GM23338 (cell line): ENCODE measurements around the gene KCNMA1. TPM values are rescaled to one million over a fixed set of nuclear protein-coding genes. Genes with fewer than 3 reads are reported as not detected.

Source experiments
- ATAC-seq: fragments of 200-7000 bp; cut with Tn5 transposase; 3 replicates; pipeline ENCODE4 v1.9.1; 2020
- DNase-seq: peaks from one replicate; pipeline ENCODE4 v3.0.0-alpha.2; 2015; ENCODE audit warnings: low spot score
- H2AFZ ChIP-seq: fragments of 200-600 bp; sonication (generic); 2 replicates; pipeline ENCODE4 v1.8.0; 2016; ENCODE audit warnings: antibody characterized with exemption, mild to moderate bottlenecking, moderate library complexity
- H3F3A ChIP-seq: fragments of 200-600 bp; sonication (generic); replicated peaks from 2 replicates; pipeline ENCODE4 v1.8.0; 2017; ENCODE audit warnings: antibody characterized with exemption, mixed run types, low read depth
- H3K27ac ChIP-seq: fragments of 200-600 bp; sonication (generic); 2 replicates; pipeline ENCODE4 v1.6.1; 2016; ENCODE audit warnings: low read depth
- H3K27me3 ChIP-seq: fragments of 200-600 bp; sonication (generic); 2 replicates; pipeline ENCODE4 v1.8.0; 2016; ENCODE audit warnings: mild to moderate bottlenecking, mixed run types, moderate library complexity; ENCODE audit not compliant: insufficient read depth
- H3K36me3 ChIP-seq: fragments of 200-600 bp; sonication (generic); 2 replicates; pipeline ENCODE4 v1.8.0; 2016; ENCODE audit warnings: mild to moderate bottlenecking; ENCODE audit not compliant: insufficient read depth
- H3K4me1 ChIP-seq: fragments of 200-600 bp; sonication (generic); 2 replicates; pipeline ENCODE4 v1.8.0; 2016; ENCODE audit warnings: mild to moderate bottlenecking, moderate library complexity; ENCODE audit not compliant: insufficient read depth
- H3K4me2 ChIP-seq: fragments of 200-600 bp; sonication (generic); 2 replicates; pipeline ENCODE4 v1.7.1; 2017; ENCODE audit warnings: mixed run types
- H3K4me3 ChIP-seq: fragments of 200-600 bp; sonication (generic); 2 replicates; pipeline ENCODE4 v1.6.1; 2016; ENCODE audit warnings: mixed run types
- H3K79me2 ChIP-seq: fragments of 200-600 bp; sonication (generic); replicated peaks from 2 replicates; pipeline ENCODE4 v1.8.0; 2017; ENCODE audit warnings: mild to moderate bottlenecking; ENCODE audit not compliant: insufficient read depth
- H3K9me2 ChIP-seq: fragments of 200-600 bp; sonication (generic); 2 replicates; pipeline ENCODE4 v1.8.0; 2017; ENCODE audit not compliant: insufficient read depth
- H4K20me1 ChIP-seq: fragments of 200-600 bp; sonication (generic); replicated peaks from 2 replicates; pipeline ENCODE4 v1.8.0; 2017; ENCODE audit warnings: mild to moderate bottlenecking; ENCODE audit not compliant: insufficient read depth
- H3K27ac Mint-ChIP-seq: 2 replicates; pipeline ENCODE4 v1.8.0; 2020; ENCODE audit warnings: inconsistent platforms, mild to moderate bottlenecking, moderate library complexity, mixed read lengths
- H3K27me3 Mint-ChIP-seq: 3 replicates; pipeline ENCODE4 v1.8.0; 2022; ENCODE audit warnings: low read depth, mild to moderate bottlenecking, moderate library complexity, mixed read lengths, inconsistent platforms; ENCODE audit not compliant: insufficient read depth, poor library complexity
- H3K36me3 Mint-ChIP-seq: 3 replicates; pipeline ENCODE4 v1.8.0; 2021; ENCODE audit warnings: low read depth, mild to moderate bottlenecking, inconsistent platforms, moderate library complexity, mixed read lengths
- H3K4me1 Mint-ChIP-seq: 3 replicates; pipeline ENCODE4 v1.8.0; 2020; ENCODE audit warnings: mild to moderate bottlenecking, inconsistent platforms, mixed read lengths
- H3K4me3 Mint-ChIP-seq: 3 replicates; pipeline ENCODE4 v1.8.0; 2021; ENCODE audit warnings: moderate library complexity, mild to moderate bottlenecking, inconsistent platforms, mixed read lengths
- H3K9me3 Mint-ChIP-seq: 3 replicates; pipeline ENCODE4 v1.8.0; 2020; ENCODE audit warnings: moderate library complexity, mild to moderate bottlenecking, inconsistent platforms, mixed read lengths
- CREB1 ChIP-seq: fragments of 250-450 bp; sonication (Bioruptor Pico); IDR thresholded peaks from 2 replicates; pipeline ENCODE4 v1.5.0; 2020; ENCODE audit warnings: low read depth, mild to moderate bottlenecking, moderate library complexity
- JUNB ChIP-seq: IDR thresholded peaks from one replicate; pipeline ENCODE4 v1.6.1; 2016; ENCODE audit warnings: antibody characterized with exemption; ENCODE audit not compliant: unreplicated experiment
- NANOG ChIP-seq: IDR thresholded peaks from 2 replicates; pipeline ENCODE4 v1.6.1; 2016; ENCODE audit warnings: antibody characterized with exemption, borderline replicate concordance
- ZNF114 ChIP-seq: fragments of 250-450 bp; sonication (Bioruptor Pico); IDR thresholded peaks from 2 replicates; pipeline ENCODE4 v1.5.0; 2020; ENCODE audit warnings: mild to moderate bottlenecking, moderate library complexity
- polyA plus RNA-seq: library from polyadenylated mRNA; unstranded; fragments of >200 nt; fragmentation: Nextera tagmentation; extraction: Ambion mirVana; gene quantifications from 2 replicates; pipeline ENCODE4 v1.2.1, GENCODE V29; 2016
- total RNA-seq: library from RNA; depleted of rRNA; stranded (reverse); fragments of >200 nt; shearing (Covaris generic); gene quantifications from 2 replicates; pipeline ENCODE4 v1.2.3, GENCODE V29; 2014
- TF ChIP-seq, protein P1 (sequence below), 2 experiments: fragments of 200-600 bp in 1 of 2; sonication (generic) in 1 of 2; conservative IDR thresholded peaks; 2 replicates each; pipeline versions ENCODE4 v1.5.1 to v1.6.1; 2016 to 2017; ENCODE audit warnings: antibody characterized with exemption in 2 of 2, low read depth in 2 of 2, mild to moderate bottlenecking in 2 of 2, moderate library complexity in 1 of 2
- TF ChIP-seq, protein P2 (sequence below): fragments of 250-450 bp; sonication (Bioruptor Pico); IDR thresholded peaks from 2 replicates; pipeline ENCODE4 v1.5.0; 2020; ENCODE audit warnings: mild to moderate bottlenecking, moderate library complexity

KCNMA1 gene
- total and polyA plus RNA-seq, 2 experiments from 2014 or later: 8.2 to 9.0 TPM

DNA sequence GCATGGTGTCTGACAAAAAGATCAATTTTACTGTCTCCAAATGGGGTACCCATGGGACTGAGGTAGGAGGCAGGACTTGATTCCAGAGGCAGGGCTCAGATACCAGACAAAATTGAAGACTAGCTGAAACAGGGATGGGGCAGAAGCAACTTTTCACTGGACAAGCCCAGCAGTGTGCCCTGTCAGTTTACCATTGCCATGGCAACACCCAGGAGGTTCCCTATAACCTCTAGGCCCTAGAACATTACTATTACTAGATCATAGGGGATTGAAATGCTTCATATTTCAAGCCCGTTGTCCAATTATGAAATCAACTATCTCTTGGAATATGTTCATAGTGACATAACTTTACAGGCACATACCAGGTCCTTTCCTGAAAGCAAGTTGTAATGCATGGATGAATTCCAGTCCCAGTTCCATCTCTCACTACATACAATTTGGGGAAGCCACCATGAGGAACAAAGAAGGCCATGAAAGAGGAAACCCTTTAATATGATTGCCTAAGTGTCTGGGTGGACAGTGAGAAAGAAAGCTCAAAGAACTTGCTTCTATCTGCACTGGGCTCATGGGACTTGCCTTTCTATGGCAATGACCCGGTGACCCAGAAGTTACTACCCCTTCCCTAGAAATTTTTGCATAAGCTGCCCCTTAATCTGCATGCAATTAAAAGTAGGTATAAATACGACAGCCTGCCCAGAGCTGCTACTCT is 557.9 kb downstream of the KCNMA1 start:
- Histone ChIP-seq H3K9me2 (peaks cover 3% of the 10 kb centered on the region; the same call in 1 of the 2 replicates), H3F3A (no peaks in the 10 kb centered on the region), H3K27ac (no peak overlapping the region), H3K36me3 (no peaks in the 10 kb centered on the region), H2AFZ (no peak overlapping the region), H3K4me3 (no peak overlapping the region), H3K4me2 (peak overlapping the region; percentile 32), H3K4me1 (peaks cover 31% of the 10 kb centered on the region), H3K27me3 (no peaks in the 10 kb centered on the region), H3K79me2 (no peaks in the 10 kb centered on the region), H4K20me1 (no peaks in the 10 kb centered on the region)
- ATAC-seq: no peak
- Mint-ChIP-seq H3K4me1 (peaks cover 53% of the 10 kb centered on the region), H3K27me3 (peaks cover 11% of the 10 kb centered on the region), H3K27ac (no peak overlapping the region), H3K9me3 (no peaks in the 10 kb centered on the region), H3K4me3 (no peak overlapping the region), H3K36me3 (no peaks in the 10 kb centered on the region)
- TF ChIP-seq JUNB (no peak), NANOG (no peak), CREB1 (CRISPR knock-in tag) (no peak), ZNF114 (CRISPR knock-in tag) (no peak)
- TF ChIP-seq, protein P1, sequence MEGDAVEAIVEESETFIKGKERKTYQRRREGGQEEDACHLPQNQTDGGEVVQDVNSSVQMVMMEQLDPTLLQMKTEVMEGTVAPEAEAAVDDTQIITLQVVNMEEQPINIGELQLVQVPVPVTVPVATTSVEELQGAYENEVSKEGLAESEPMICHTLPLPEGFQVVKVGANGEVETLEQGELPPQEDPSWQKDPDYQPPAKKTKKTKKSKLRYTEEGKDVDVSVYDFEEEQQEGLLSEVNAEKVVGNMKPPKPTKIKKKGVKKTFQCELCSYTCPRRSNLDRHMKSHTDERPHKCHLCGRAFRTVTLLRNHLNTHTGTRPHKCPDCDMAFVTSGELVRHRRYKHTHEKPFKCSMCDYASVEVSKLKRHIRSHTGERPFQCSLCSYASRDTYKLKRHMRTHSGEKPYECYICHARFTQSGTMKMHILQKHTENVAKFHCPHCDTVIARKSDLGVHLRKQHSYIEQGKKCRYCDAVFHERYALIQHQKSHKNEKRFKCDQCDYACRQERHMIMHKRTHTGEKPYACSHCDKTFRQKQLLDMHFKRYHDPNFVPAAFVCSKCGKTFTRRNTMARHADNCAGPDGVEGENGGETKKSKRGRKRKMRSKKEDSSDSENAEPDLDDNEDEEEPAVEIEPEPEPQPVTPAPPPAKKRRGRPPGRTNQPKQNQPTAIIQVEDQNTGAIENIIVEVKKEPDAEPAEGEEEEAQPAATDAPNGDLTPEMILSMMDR (conservative IDR thresholded peaks at IDR 0.05; ENCODE audit: low read depth in 2 of 2): no peak
- TF ChIP-seq, protein P2, sequence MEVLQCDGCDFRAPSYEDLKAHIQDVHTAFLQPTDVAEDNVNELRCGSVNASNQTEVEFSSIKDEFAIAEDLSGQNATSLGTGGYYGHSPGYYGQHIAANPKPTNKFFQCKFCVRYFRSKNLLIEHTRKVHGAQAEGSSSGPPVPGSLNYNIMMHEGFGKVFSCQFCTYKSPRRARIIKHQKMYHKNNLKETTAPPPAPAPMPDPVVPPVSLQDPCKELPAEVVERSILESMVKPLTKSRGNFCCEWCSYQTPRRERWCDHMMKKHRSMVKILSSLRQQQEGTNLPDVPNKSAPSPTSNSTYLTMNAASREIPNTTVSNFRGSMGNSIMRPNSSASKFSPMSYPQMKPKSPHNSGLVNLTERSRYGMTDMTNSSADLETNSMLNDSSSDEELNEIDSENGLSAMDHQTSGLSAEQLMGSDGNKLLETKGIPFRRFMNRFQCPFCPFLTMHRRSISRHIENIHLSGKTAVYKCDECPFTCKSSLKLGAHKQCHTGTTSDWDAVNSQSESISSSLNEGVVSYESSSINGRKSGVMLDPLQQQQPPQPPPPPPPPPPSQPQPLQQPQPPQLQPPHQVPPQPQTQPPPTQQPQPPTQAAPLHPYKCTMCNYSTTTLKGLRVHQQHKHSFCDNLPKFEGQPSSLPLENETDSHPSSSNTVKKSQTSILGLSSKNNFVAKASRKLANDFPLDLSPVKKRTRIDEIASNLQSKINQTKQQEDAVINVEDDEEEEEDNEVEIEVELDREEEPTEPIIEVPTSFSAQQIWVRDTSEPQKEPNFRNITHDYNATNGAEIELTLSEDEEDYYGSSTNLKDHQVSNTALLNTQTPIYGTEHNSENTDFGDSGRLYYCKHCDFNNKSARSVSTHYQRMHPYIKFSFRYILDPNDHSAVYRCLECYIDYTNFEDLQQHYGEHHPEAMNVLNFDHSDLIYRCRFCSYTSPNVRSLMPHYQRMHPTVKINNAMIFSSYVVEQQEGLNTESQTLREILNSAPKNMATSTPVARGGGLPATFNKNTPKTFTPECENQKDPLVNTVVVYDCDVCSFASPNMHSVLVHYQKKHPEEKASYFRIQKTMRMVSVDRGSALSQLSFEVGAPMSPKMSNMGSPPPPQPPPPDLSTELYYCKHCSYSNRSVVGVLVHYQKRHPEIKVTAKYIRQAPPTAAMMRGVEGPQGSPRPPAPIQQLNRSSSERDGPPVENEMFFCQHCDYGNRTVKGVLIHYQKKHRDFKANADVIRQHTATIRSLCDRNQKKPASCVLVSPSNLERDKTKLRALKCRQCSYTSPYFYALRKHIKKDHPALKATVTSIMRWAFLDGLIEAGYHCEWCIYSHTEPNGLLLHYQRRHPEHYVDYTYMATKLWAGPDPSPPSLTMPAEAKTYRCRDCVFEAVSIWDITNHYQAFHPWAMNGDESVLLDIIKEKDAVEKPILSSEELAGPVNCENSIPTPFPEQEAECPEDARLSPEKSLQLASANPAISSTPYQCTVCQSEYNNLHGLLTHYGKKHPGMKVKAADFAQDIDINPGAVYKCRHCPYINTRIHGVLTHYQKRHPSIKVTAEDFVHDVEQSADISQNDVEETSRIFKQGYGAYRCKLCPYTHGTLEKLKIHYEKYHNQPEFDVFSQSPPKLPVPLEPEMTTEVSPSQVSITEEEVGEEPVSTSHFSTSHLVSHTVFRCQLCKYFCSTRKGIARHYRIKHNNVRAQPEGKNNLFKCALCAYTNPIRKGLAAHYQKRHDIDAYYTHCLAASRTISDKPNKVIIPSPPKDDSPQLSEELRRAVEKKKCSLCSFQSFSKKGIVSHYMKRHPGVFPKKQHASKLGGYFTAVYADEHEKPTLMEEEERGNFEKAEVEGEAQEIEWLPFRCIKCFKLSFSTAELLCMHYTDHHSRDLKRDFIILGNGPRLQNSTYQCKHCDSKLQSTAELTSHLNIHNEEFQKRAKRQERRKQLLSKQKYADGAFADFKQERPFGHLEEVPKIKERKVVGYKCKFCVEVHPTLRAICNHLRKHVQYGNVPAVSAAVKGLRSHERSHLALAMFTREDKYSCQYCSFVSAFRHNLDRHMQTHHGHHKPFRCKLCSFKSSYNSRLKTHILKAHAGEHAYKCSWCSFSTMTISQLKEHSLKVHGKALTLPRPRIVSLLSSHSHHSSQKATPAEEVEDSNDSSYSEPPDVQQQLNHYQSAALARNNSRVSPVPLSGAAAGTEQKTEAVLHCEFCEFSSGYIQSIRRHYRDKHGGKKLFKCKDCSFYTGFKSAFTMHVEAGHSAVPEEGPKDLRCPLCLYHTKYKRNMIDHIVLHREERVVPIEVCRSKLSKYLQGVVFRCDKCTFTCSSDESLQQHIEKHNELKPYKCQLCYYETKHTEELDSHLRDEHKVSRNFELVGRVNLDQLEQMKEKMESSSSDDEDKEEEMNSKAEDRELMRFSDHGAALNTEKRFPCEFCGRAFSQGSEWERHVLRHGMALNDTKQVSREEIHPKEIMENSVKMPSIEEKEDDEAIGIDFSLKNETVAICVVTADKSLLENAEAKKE (CRISPR knock-in tag): no peak
- DNase-seq: no peak
